Measurements from ENCODE around the gene NCKAP5.

NCKAP5 gene

GRCh38 chr2:133606616-133607015, 38.4 kb upstream of the NCKAP5 start:
- no peak overlapping the region for H2AFZ ChIP-seq (ENCODE audit: low read depth, low read length)
- H3K4me3 ChIP-seq (ENCODE audit: low read depth in 1 of 2, low read length in 2 of 2): no peak overlapping the region
- H3K9me3 ChIP-seq (ENCODE audit: insufficient read depth, low read length, severe bottlenecking): no peaks in the 10 kb centered on the region
- H4K20me1 ChIP-seq (ENCODE audit: insufficient read depth, low read length): no peaks in the 10 kb centered on the region
- no peaks in the 10 kb centered on the region for H3K4me1 ChIP-seq (ENCODE audit: insufficient read depth, low read length)
- peaks cover 10% of the 10 kb centered on the region for H3K27me3 ChIP-seq (ENCODE audit: insufficient read depth, low read length, poor library complexity)
- H3K36me3 ChIP-seq (ENCODE audit: insufficient read depth, low read length): no peaks in the 10 kb centered on the region
- DNase-seq: no peak
- no peaks in the 10 kb centered on the region for H3K79me2 ChIP-seq (ENCODE audit: insufficient read depth, low read length)
- no peak for ATAC-seq (ENCODE audit: insufficient read depth, low read depth)
- H3K4me2 ChIP-seq (ENCODE audit: insufficient read depth, low read length): no peak overlapping the region
- no peak overlapping the region for H3K9ac ChIP-seq (ENCODE audit: low read depth, low read length)
- no peak overlapping the region for H3K27ac ChIP-seq (ENCODE audit: low read length)
- TF ChIP-seq EZH2 (IDR thresholded peaks at IDR 0.05; ENCODE audit: borderline replicate concordance, low read depth, low read length, severe bottlenecking) (no peak), CTCF (IDR thresholded peaks at IDR 0.05; ENCODE audit: borderline replicate concordance, extremely low read depth, low read length, poor library complexity, severe bottlenecking) (no peak)

- Histone ChIP-seq H3K9me3 (ENCODE audit: insufficient read depth, low read length, severe bottlenecking) (no peaks in the 10 kb centered on the region), H3K27me3 (ENCODE audit: insufficient read depth, low read length, poor library complexity) (peaks cover 10% of the 10 kb centered on the region), H3K36me3 (ENCODE audit: insufficient read depth, low read length) (no peaks in the 10 kb centered on the region), H3K9ac (ENCODE audit: low read depth, low read length) (no peak overlapping the region), H2AFZ (ENCODE audit: low read depth, low read length) (no peak overlapping the region), H3K4me1 (ENCODE audit: insufficient read depth, low read length) (no peaks in the 10 kb centered on the region), H3K79me2 (ENCODE audit: insufficient read depth, low read length) (no peaks in the 10 kb centered on the region), H3K27ac (ENCODE audit: low read length) (no peak overlapping the region), H4K20me1 (ENCODE audit: insufficient read depth, low read length) (no peaks in the 10 kb centered on the region), H3K4me2 (ENCODE audit: insufficient read depth, low read length) (no peak overlapping the region), H3K4me3 (ENCODE audit: low read depth in 1 of 2, low read length in 2 of 2) (no peak overlapping the region)
- ATAC-seq (ENCODE audit: insufficient read depth, low read depth): no peak
- DNase-seq: no peak
- TF ChIP-seq EZH2 (IDR thresholded peaks at IDR 0.05; ENCODE audit: borderline replicate concordance, low read depth, low read length, severe bottlenecking): no peak
- TF ChIP-seq CTCF (IDR thresholded peaks at IDR 0.05; ENCODE audit: borderline replicate concordance, extremely low read depth, low read length, poor library complexity, severe bottlenecking): no peak
Observed at GRCh38 chr2:133605766-133606137, 37.5 kb upstream of the NCKAP5 start.

GRCh38 chr2:133605011-133605765, 36.9 kb upstream of the NCKAP5 start:
- no peak overlapping the region for H3K4me3 ChIP-seq (ENCODE audit: low read depth in 1 of 2, low read length in 2 of 2)

More at GRCh38 chr2:133605011-133605765, 36.9 kb upstream of the NCKAP5 start:
- DNase-seq: no peak
- Histone ChIP-seq H3K27ac (ENCODE audit: low read length) (no peak overlapping the region), H3K9me3 (ENCODE audit: insufficient read depth, low read length, severe bottlenecking) (no peaks in the 10 kb centered on the region), H3K79me2 (ENCODE audit: insufficient read depth, low read length) (no peaks in the 10 kb centered on the region), H4K20me1 (ENCODE audit: insufficient read depth, low read length) (no peaks in the 10 kb centered on the region), H3K9ac (ENCODE audit: low read depth, low read length) (no peak overlapping the region), H3K36me3 (ENCODE audit: insufficient read depth, low read length) (no peaks in the 10 kb centered on the region), H3K27me3 (ENCODE audit: insufficient read depth, low read length, poor library complexity) (peaks cover 10% of the 10 kb centered on the region), H2AFZ (ENCODE audit: low read depth, low read length) (no peak overlapping the region), H3K4me1 (ENCODE audit: insufficient read depth, low read length) (no peaks in the 10 kb centered on the region), H3K4me2 (ENCODE audit: insufficient read depth, low read length) (no peak overlapping the region)
- no peak for TF ChIP-seq EZH2 (IDR thresholded peaks at IDR 0.05; ENCODE audit: borderline replicate concordance, low read depth, low read length, severe bottlenecking)
- no peak for TF ChIP-seq CTCF (IDR thresholded peaks at IDR 0.05; ENCODE audit: borderline replicate concordance, extremely low read depth, low read length, poor library complexity, severe bottlenecking)
- ATAC-seq (ENCODE audit: insufficient read depth, low read depth): no peak

Data from DND-41 (cell line).